ENCODE measurements around the gene ARFGEF2. TPM values are rescaled to one million over a fixed set of nuclear protein-coding genes. Genes with fewer than 3 reads are reported as not detected.
A peak's percentile ranks its signal among the peaks of the same experiment; 100 is the strongest.
"Not testable (repeated sequence)": the region's sequence is repeated elsewhere in the genome, so short reads cannot be mapped to it uniquely, and the experiment has no call there.

Gene ARFGEF2
- polyA plus RNA-seq, 3 donors from 2014 or later, result 4.3 to 11.9 (median 5.7) TPM

DNA sequence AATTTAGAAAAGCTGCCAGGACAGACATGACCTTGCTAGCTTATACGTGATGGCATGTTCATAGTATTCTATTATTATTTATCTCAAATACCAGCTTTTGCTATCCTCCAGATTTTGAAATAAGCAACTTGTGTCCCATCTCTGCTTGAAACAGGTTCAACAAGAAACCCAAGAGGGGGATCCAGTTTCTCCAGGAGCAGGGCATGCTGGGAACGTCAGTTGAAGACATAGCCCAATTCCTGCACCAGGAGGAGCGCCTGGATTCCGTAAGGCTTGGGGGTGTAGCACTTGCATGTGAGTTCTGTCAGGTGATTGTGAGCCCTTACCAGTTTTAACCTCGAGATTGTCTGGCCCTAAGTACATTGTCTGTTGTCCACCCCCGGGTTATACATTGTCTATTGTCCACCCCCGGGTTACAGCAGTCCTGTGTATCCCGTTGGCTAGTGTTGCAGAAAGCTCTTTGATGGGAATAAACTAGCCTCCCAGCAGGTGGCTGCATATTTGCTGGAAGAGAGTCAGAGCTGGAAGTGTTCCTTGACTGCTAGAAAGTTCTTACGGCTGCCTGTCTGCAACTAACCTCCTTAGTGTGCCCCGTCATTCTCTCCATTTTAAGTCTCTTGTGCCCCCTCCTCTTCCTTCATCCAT lies 63.2 kb downstream of the ARFGEF2 start:
- Mint-ChIP-seq H3K4me3 (no peak overlapping the region), H3K4me1 (peaks cover 0 to 1% of the 10 kb centered on the region in 2 donors), H3K27me3 (ENCODE audit: low read depth in 3 of 3) (no peaks in the 10 kb centered on the region), H3K36me3 (peaks cover 34 to 71% (median 60%) of the 10 kb centered on the region in 3 donors), H3K9me3 (no peaks in the 10 kb centered on the region), H3K27ac (no peak overlapping the region)
- DNase-seq, result no peak

GRCh38 chr20:48986899-48987298 lies 65.4 kb downstream of the ARFGEF2 start:
- no peak overlapping the region for H3K4me3 Mint-ChIP-seq
- H3K27me3 Mint-ChIP-seq (ENCODE audit: low read depth in 3 of 3), result no peaks in the 10 kb centered on the region
- H3K36me3 Mint-ChIP-seq, result peaks cover 43 to 71% (median 67%) of the 10 kb centered on the region in 3 donors
- DNase-seq, result no peak
- no peak overlapping the region for H3K27ac Mint-ChIP-seq
- no peaks in the 10 kb centered on the region for H3K9me3 Mint-ChIP-seq
- no peaks in the 10 kb centered on the region for H3K4me1 Mint-ChIP-seq

DNA sequence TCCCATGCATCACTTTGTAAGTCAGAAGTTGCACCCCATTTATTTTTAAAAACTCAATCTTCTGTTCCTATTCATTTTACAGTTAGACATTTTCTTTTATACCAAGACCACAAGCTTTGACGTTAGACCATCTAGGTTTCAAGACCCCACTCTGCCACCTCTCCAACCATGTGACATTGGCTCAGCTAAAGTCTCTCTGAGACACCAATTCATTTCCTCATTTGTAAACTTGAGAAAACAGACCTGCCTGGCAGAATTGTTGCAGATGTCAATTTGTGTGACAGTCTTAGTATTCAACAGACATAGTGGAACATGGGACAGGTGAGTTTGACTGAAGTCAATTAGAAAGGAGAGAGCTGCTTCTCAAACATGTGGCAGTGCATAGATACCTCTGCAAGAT lies 69.0 kb downstream of the ARFGEF2 start:
- H3K4me1 Mint-ChIP-seq, result no peaks in the 10 kb centered on the region
- H3K27ac Mint-ChIP-seq, result no peak overlapping the region
- H3K4me3 Mint-ChIP-seq, result no peak overlapping the region
- peaks cover 43 to 71% (median 69%) of the 10 kb centered on the region in 3 donors for H3K36me3 Mint-ChIP-seq
- no peak for DNase-seq
- H3K9me3 Mint-ChIP-seq, result no peaks in the 10 kb centered on the region
- H3K27me3 Mint-ChIP-seq (ENCODE audit: low read depth in 3 of 3), result no peaks in the 10 kb centered on the region

- no peaks in the 10 kb centered on the region for H3K9me3 Mint-ChIP-seq
- no peak overlapping the region for H3K27ac Mint-ChIP-seq
- no peaks in the 10 kb centered on the region for H3K27me3 Mint-ChIP-seq (ENCODE audit: low read depth in 3 of 3)
- no peak overlapping the region for H3K4me3 Mint-ChIP-seq
- peaks cover 50 to 74% (median 58%) of the 10 kb centered on the region in 3 donors for H3K36me3 Mint-ChIP-seq
- H3K4me1 Mint-ChIP-seq, result no peaks in the 10 kb centered on the region
- DNase-seq, result no peak
Measured at GRCh38 chr20:48995589-48995988, 74.1 kb downstream of the ARFGEF2 start.

DNA sequence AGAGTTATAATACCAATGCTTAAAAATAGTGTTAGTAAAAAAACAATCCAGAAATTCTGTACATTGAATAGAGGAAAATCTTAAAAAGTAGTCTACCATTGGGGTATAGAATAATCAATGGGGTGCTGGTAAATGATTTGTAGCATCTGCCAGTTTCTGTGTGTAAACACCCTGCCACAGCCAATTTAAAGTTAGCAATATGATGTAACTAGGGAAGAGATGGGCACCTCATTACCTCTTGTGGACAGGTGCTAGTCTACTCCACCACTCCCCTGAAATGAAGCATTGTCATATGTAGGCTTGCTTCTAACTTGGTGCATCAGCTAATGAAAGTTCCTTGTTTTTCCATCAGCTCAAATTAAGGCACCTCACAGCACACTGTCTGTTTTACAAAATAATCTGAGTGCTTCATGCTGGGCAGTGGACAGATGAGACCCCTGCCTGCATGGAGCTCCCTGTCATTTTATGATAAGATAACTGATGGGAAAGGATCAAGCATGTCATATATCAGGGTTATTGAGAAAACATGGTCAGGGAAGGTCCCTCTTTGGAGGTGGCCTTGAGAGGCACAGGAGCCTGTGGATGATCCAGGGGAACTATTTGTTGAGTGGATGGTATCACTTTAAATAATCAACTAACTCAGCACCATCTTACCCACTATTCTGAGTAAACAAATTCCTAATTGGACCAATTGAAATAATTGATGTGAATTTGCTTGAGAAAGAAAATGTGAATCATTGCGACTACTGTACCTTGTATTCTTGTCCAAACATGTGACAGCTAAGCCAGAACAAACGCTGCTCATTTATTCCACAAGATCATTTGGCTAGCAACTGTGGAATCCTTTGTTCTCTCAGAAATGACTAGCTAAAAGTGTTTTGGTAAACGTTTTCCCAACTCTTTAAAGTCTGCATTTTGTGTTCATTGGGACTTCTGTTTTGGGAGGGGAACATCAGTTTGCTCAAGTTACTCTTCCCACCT lies 78.7 kb downstream of the ARFGEF2 start:
- DNase-seq, result no peak
- no peak overlapping the region for H3K27ac Mint-ChIP-seq
- H3K27me3 Mint-ChIP-seq (ENCODE audit: low read depth in 3 of 3), result peaks cover 0 to 1% (median 0%) of the 10 kb centered on the region in 3 donors
- H3K36me3 Mint-ChIP-seq, result peaks cover 26 to 45% (median 27%) of the 10 kb centered on the region in 3 donors
- no peaks in the 10 kb centered on the region for H3K9me3 Mint-ChIP-seq
- H3K4me1 Mint-ChIP-seq, result no peaks in the 10 kb centered on the region
- H3K4me3 Mint-ChIP-seq, result no peak overlapping the region

GRCh38 chr20:49001741-49002140 lies 80.2 kb downstream of the ARFGEF2 start:
- H3K36me3 Mint-ChIP-seq, result peaks cover 26 to 38% (median 29%) of the 10 kb centered on the region in 3 donors
- H3K27me3 Mint-ChIP-seq (ENCODE audit: low read depth in 3 of 3), result peaks cover 0 to 1% (median 0%) of the 10 kb centered on the region in 3 donors
- no peak for DNase-seq
- H3K4me3 Mint-ChIP-seq, result no peak overlapping the region
- H3K27ac Mint-ChIP-seq, result no peak overlapping the region
- H3K9me3 Mint-ChIP-seq, result no peaks in the 10 kb centered on the region
- no peaks in the 10 kb centered on the region for H3K4me1 Mint-ChIP-seq

GRCh38 chr20:49006446-49006980 lies 85.0 kb downstream of the ARFGEF2 start:
- H3K4me1 Mint-ChIP-seq, result no peaks in the 10 kb centered on the region
- peak overlapping the region in 2 of 6 donors; percentile 23 to 25 for H3K27ac Mint-ChIP-seq
- peaks cover 21 to 24% (median 21%) of the 10 kb centered on the region in 3 donors for H3K36me3 Mint-ChIP-seq
- H3K9me3 Mint-ChIP-seq, result no peaks in the 10 kb centered on the region
- no peak for DNase-seq
- peaks cover 0 to 1% (median 0%) of the 10 kb centered on the region in 3 donors for H3K27me3 Mint-ChIP-seq (ENCODE audit: low read depth in 3 of 3)
- no peak overlapping the region for H3K4me3 Mint-ChIP-seq

GRCh38 chr20:49009899-49010631 lies 88.6 kb downstream of the ARFGEF2 start:
- H3K9me3 Mint-ChIP-seq, result no peaks in the 10 kb centered on the region
- H3K36me3 Mint-ChIP-seq, result peaks cover 25 to 48% (median 26%) of the 10 kb centered on the region in 3 donors
- no peaks in the 10 kb centered on the region for H3K4me1 Mint-ChIP-seq
- no peak for DNase-seq
- H3K27me3 Mint-ChIP-seq (ENCODE audit: low read depth in 3 of 3), result peaks cover 0 to 2% (median 0%) of the 10 kb centered on the region in 3 donors
- no peak overlapping the region for H3K4me3 Mint-ChIP-seq
- peak overlapping the region in 1 of 6 donors; percentile 1 for H3K27ac Mint-ChIP-seq

GRCh38 chr20:49024220-49024619 lies 102.7 kb downstream of the ARFGEF2 start:
- Mint-ChIP-seq H3K36me3 (peaks cover 27 to 41% (median 30%) of the 10 kb centered on the region in 3 donors), H3K9me3 (no peaks in the 10 kb centered on the region), H3K27me3 (ENCODE audit: low read depth in 3 of 3) (peaks cover 0 to 2% (median 0%) of the 10 kb centered on the region in 3 donors), H3K4me1 (peaks cover 3 to 6% of the 10 kb centered on the region in 2 donors), H3K4me3 (peak overlapping the region in 1 of 5 donors; percentile 27), H3K27ac (peak overlapping the region in 2 of 6 donors; percentile 61 to 76)
- DNase-seq, result peak; percentile 18 to 46 (median 44)

DNA sequence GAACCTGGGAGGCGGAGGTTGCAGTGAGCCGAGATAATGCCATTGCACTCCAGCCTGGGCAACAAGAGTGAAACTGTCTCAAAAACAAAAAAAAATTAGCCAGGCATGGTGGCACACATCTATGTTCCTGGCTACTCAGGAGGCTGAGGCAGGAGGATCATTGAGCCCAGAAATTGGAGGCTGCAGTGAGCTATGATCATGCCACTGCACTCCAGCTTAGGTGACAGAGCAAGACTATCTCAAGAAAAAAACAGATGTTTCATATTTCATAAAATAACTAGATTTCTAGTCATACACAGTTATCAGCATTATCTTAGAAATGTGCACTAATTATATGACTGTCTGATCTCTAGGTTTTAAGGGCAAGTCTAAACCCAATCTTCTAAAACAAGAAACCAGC lies 106.7 kb downstream of the ARFGEF2 start:
- not testable (repeated sequence) for DNase-seq; H3K27ac Mint-ChIP-seq; H3K27me3 Mint-ChIP-seq (ENCODE audit: low read depth in 3 of 3); H3K9me3 Mint-ChIP-seq; H3K4me1 Mint-ChIP-seq; H3K4me3 Mint-ChIP-seq
- peaks cover 23 to 42% (median 27%) of the 10 kb centered on the region in 3 donors for H3K36me3 Mint-ChIP-seq

- Mint-ChIP-seq H3K4me1 (peaks cover 3 to 6% of the 10 kb centered on the region in 2 donors), H3K36me3 (peaks cover 27 to 46% (median 32%) of the 10 kb centered on the region in 3 donors)
- no peak for DNase-seq
Measured at GRCh38 chr20:49028684-49029083, 107.2 kb downstream of the ARFGEF2 start.

GRCh38 chr20:49029203-49029602 lies 107.7 kb downstream of the ARFGEF2 start:
- DNase-seq, result no peak
- no peak overlapping the region for H3K4me3 Mint-ChIP-seq
- no peak overlapping the region for H3K27ac Mint-ChIP-seq
- H3K27me3 Mint-ChIP-seq (ENCODE audit: low read depth in 3 of 3), result peaks cover 0 to 4% (median 0%) of the 10 kb centered on the region in 3 donors
- H3K4me1 Mint-ChIP-seq, result peaks cover 2 to 3% of the 10 kb centered on the region in 2 donors
- H3K9me3 Mint-ChIP-seq, result no peaks in the 10 kb centered on the region
- H3K36me3 Mint-ChIP-seq, result peaks cover 28 to 46% (median 31%) of the 10 kb centered on the region in 3 donors

More at GRCh38 chr20:49028684-49029083, 107.2 kb downstream of the ARFGEF2 start:
- Mint-ChIP-seq H3K27ac (peak overlapping the region in 1 of 6 donors; percentile 45), H3K4me3 (no peak overlapping the region), H3K27me3 (ENCODE audit: low read depth in 3 of 3) (peaks cover 0 to 4% (median 0%) of the 10 kb centered on the region in 3 donors), H3K9me3 (no peaks in the 10 kb centered on the region)

- Mint-ChIP-seq H3K4me1 (no peaks in the 10 kb centered on the region), H3K27ac (no peak overlapping the region), H3K36me3 (peaks cover 27 to 46% (median 29%) of the 10 kb centered on the region in 3 donors), H3K9me3 (no peaks in the 10 kb centered on the region), H3K27me3 (ENCODE audit: low read depth in 3 of 3) (peaks cover 0 to 2% (median 0%) of the 10 kb centered on the region in 3 donors), H3K4me3 (no peak overlapping the region)
- no peak for DNase-seq
Measured at GRCh38 chr20:49030954-49031619, 109.6 kb downstream of the ARFGEF2 start.
